ENCODE measurements around the gene UBN1.

The UBN1 gene, protein sequence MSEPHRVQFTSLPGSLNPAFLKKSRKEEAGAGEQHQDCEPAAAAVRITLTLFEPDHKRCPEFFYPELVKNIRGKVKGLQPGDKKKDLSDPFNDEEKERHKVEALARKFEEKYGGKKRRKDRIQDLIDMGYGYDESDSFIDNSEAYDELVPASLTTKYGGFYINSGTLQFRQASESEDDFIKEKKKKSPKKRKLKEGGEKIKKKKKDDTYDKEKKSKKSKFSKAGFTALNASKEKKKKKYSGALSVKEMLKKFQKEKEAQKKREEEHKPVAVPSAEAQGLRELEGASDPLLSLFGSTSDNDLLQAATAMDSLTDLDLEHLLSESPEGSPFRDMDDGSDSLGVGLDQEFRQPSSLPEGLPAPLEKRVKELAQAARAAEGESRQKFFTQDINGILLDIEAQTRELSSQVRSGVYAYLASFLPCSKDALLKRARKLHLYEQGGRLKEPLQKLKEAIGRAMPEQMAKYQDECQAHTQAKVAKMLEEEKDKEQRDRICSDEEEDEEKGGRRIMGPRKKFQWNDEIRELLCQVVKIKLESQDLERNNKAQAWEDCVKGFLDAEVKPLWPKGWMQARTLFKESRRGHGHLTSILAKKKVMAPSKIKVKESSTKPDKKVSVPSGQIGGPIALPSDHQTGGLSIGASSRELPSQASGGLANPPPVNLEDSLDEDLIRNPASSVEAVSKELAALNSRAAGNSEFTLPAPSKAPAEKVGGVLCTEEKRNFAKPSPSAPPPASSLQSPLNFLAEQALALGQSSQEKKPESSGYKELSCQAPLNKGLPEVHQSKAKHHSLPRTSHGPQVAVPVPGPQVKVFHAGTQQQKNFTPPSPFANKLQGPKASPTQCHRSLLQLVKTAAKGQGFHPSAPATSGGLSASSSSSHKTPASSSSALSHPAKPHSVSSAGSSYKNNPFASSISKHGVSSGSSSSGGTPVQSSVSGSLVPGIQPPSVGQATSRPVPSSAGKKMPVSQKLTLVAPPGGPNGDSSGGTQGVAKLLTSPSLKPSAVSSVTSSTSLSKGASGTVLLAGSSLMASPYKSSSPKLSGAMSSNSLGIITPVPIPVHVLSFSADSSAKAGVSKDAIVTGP (N-terminal part only)

GRCh38 chr16:4846901-4847773, at the start of gene UBN1, which contains the start of gene GLYR1:
Gene UBN1 (plus strand): TSS chr16:4847481. CDS start chr16:4852918, 5,437 bp downstream.
Gene GLYR1 (minus strand): TSS chr16:4847288. CDS start chr16:4847265, 23 bp downstream.
- DNase-seq (ENCODE audit: low spot score), result peak; percentile 99

DNA sequence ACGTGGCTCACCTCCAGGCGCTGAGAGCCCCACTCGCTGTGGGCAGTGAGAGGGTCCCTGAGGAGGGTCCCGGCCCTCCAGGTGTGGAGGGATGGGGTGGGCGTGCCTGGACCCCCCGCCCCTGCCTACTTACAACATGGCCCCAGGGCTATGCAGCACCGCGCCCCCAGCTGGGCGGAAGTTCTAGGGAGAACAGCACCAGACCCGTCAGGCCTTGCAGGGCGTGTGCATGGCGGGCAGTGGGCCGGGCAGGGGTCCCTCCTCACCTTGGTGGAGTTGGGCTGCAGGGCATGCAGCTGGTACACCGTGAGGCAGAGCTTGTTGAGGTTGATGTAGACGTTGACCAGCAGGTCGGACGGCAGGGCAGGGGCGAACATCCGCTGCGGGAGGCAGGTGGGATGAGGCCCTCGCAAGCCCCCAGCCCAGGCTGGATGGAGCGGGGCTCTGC, 49.5 kb upstream of the UBN1 start:
- DNase-seq (ENCODE audit: low spot score), result no peak

DNA sequence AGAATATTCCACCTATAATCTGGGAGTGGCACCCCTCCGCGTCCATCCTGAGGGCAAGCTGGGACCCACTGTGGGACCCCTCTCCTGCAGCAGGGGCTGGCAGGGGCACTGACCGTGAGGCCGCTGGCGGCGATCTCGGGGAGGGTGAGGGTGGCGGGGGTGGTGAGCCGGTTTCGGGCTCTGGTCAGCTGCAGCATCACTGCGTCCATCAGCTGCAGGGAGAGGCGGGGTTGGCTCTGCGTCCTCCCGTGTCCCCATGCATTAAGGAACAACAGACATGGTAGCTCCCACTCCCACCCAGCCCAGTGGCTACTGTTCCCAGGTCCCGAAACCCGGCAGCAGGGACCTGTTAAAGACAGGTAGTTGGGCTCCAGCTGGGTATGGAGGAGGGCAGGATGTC, 48.8 kb upstream of the UBN1 start:
- DNase-seq (ENCODE audit: low spot score), result no peak

GRCh38 chr16:4799171-4799855, 48.0 kb upstream of the UBN1 start:
- no peak for DNase-seq (ENCODE audit: low spot score)

- no peak for DNase-seq (ENCODE audit: low spot score)
These were observed 46.8 kb upstream of the UBN1 start for GRCh38 chr16:4800290-4801041.

DNA sequence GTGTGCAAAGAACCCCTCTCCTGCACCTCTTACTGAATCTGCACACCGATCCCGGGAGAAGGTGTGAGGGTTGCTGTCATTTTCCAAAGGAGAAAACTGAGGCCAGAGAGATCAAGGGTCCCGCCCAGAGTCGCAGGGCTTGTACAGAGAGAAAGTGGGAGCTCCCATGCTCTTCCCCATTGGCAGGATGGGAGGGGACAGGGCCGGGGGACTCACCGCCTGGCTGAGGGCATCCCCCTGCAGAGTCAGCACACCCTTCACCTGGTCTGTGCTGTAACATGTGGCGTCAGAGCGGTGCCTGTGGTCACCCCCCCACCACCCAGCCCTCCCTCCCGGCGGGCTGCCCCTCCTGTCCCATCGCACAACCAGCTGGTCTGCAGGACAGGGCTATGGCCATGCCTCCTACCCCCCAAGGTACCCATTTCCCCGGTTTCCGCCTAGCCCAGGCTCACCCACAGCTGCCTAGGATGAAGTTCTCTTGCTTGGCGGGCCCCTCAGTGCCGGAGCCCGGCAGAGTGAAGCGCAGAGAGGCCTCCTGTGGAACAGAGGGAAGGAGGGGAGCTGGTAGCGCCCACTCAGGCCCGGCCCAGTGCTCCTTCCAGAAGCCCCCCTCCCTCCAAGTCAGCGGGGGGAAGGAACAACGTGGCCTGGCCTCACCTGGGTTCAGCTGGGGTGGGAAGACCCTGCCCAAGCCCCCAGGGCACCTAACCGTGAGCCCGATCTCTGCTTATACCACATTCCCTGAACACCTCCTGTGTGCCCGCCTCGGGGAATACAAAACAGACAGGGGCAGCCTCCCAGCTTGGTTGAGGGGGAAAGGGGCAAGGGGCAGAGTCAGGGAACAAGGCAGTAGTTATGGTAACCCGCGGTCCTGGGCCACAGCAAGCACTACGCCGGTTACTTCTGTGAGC, 46.0 kb upstream of the UBN1 start:
- no peak for DNase-seq (ENCODE audit: low spot score)

GRCh38 chr16:4801962-4802658, 45.2 kb upstream of the UBN1 start, which contains the start of gene ROGDI:
Gene ROGDI (minus strand): TSS chr16:4802633. CDS start chr16:4802571, 62 bp downstream.
- peak; percentile 79 for DNase-seq (ENCODE audit: low spot score)

GRCh38 chr16:4802659-4803287, 44.5 kb upstream of the UBN1 start:
- DNase-seq (ENCODE audit: low spot score), result peak; percentile 93

DNA sequence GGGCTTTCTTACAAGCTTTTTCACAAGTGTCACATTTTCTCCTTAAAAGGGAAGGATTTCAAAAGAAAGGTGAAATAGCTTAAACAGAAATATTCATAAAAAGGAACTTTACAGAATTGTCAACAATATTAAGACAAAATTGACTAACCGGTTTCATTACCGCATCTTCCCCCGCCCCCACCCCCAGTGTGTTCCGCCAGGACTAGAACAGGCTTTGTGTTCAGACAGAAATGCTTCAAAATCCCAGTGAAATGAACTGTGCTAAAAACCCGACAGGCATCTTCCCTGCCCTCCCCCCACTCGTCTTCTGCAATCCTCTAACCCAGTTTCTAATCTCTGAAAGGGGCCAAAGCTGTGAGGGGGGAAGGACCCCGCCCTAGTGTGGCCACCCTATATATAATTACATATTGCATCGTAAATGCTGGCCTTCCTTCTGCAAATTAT, 43.9 kb upstream of the UBN1 start:
- no peak for DNase-seq (ENCODE audit: low spot score)

- DNase-seq (ENCODE audit: low spot score), result no peak
These were observed 43.2 kb upstream of the UBN1 start for GRCh38 chr16:4803898-4804762.

GRCh38 chr16:4805231-4805630, 42.0 kb upstream of the UBN1 start:
- no peak for DNase-seq (ENCODE audit: low spot score)

DNA sequence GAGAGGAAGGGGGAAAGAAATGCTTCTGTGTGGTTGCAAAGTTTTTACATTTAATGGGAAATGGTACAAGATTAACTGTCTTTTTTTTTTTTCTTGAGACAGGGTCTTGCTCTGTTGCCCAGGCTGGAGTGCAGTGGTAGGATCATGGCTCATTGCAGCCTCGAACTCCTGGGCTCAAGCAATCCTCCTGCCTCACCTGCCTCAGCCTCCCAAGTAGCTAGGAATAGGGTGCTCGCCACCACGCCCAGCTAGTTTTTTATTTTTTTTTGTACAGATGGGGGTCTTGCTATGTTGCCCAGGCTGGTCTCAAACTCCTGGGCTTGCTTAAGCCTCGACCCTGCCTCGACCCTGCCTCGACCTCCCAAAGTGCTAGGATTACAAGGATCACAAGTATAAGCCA, 41.0 kb upstream of the UBN1 start:
- DNase-seq (ENCODE audit: low spot score), result no peak

DNA sequence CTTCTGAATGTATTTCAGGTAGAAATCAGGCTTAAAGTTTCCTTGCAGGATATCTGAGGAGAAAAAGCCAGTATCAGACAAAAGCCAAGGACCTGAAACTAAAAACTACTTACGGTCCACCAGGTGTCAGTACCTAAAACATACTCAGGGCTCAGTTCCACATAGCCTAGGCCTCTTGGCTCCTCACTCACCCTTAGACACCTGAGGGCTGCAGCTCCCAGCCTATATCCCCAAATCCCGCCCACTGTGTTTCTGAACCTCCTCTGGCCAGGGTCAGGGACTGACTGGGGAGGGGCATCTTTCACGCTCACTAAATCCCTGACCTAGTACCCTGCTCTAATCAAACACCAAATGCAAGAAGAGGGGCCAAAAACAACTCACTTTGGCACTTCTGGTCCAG, 36.0 kb upstream of the UBN1 start:
- DNase-seq (ENCODE audit: low spot score), result no peak

DNA sequence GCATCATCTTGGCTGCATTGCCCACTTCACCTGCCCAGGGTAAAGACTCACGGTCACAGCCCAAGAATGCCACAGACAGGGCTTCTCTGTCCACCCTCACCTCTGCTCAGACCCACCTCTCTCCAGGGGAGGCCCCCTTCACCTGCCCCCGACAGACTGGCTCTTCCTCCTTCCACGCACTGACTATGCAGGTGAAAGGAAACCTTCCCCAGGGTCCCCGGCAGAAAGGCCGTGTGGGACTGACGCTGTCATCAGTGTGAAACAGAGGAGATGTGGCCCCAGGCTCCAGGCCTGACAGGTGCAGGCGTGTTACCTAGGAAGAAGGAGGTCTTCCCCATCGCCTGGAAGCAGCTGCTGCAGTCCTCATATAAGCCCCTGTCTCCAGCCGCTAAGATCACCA, 35.5 kb upstream of the UBN1 start:
- DNase-seq (ENCODE audit: low spot score), result no peak

DNA sequence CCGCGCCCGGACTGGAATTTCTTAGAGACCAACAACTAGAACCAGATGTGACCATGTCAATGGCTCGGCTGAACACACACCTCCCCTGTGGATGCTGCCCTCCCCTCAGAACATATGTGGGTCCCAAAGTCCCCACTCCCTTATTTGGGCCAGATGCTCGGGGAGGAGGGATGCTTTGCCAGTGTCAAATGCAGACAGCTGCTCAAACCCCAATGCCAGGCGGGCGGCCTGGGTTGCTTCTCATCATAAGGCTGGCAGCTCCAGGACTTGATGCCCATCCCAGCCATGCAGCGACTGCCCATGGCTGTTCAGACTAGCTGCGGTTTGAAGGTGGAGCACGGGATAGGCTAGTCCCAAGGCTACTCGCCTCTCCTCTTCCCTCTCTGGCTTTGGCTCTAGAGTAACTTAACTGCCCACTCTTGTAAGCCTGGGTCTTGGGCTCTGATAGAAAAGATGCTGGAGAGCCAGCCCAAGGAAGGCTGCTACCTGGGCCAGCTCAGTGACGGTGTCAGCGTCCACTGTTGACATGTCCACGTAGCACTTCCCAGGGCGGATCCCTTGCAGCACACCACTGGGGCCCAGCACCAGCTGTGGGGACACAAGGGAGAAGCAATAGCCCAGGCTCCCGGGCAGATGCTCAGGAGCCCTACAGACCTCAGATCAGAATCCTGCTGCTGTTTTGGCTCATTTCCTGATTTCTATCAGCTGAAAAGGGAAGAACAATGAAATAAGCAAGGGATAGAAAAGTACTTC, 33.9 kb upstream of the UBN1 start:
- DNase-seq (ENCODE audit: low spot score), result no peak

- DNase-seq (ENCODE audit: low spot score), result no peak
These were observed 33.2 kb upstream of the UBN1 start for GRCh38 chr16:4814046-4814445.
